ENCODE results near the gene STXBP6.

The STXBP6 gene

GRCh38 chr14:24911324-24912109, 138.4 kb downstream of the STXBP6 start:
- DNase-seq, result no peak

- no peak for DNase-seq
These were observed 139.4 kb downstream of the STXBP6 start for GRCh38 chr14:24910408-24910986.

- DNase-seq, result no peak
These were observed 140.2 kb downstream of the STXBP6 start for GRCh38 chr14:24909523-24910302.

DNA sequence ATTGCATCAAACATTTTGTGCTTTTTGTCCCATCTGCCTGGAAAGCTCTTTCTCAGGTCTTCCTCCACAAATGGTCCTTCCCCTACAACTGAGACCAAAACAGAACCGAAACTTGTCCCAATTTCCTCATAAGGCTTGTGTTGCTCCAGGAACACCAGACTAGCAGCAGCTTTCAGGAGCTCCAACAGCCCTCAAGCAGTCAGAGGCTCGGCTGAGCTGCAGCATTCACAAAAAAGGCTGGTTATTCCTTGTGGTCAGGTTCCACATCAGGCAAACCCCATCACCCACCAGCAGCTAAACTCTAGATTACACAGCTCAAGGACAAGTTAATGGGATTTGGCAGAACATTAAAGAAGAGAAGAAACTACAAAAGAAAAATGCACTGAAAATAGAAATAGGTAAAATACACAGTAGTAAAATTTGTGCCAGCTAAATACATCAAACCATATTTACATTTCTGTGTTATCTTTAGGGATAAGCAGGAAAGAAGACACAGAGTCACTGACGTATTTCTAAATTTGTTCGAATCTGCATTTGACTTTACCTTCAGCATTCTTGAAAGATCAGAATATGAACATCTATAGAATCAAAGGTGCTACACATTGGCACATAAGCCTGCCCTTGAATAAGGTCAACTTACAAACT, 141.2 kb downstream of the STXBP6 start:
- DNase-seq, result no peak

GRCh38 chr14:24904533-24904932, 145.4 kb downstream of the STXBP6 start:
- no peak for DNase-seq

DNA sequence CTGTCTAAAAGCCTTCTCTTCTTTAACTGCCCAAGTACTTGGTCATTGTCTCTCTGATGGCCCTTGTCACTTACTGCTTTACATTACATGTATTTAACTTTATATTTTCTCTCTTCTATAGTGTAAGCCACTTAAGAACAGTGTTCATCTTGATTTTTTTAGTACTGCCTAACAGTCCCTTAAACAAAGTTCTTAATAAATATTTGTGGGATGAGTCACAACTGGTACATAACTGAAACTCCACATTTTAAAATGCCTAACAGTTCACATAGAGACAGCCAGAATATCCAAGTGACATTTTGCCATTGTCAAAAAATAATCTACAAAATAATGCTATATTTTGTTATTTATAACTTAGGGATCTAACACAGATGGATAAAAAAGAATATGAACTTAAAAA, 146.6 kb downstream of the STXBP6 start:
- DNase-seq, result no peak

DNA sequence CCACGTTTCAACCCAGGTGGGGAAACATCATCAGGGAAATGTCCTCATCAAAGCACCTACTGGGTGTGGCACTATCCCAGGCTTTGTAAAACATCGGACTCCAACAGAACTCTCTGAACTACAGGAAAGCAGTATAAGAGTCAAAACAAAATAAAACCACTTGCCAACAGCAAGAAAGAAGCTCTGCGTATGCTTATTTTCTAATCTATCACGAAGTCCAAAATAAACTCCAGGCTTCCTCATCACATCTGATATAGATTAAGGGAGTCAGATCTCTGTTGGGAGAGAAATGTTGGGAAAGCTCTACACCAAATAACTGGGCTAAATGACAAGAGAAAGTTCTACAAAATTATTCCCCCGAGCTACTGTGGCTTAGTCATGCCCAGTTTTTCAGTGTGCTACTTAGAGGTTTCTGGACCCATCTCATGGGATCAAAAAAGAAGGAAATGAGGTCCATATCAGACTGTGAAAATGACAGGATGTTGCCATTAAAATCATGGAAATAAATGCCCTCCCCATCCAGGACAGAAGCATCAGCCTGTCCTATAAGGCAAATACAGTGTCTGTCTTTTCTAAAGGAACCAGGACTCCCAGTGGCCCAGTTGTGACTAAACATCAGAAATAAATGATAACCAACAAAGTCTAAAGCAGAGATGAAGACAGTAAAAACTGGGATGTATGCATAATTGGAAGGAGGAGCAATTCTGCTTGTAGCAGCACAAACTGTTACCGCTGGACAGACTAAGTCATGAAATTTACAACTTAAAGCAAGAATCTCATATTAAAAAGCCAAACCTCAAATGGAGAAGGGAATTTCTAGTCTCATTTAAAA, 149.5 kb downstream of the STXBP6 start:
- DNase-seq, result no peak

DNA sequence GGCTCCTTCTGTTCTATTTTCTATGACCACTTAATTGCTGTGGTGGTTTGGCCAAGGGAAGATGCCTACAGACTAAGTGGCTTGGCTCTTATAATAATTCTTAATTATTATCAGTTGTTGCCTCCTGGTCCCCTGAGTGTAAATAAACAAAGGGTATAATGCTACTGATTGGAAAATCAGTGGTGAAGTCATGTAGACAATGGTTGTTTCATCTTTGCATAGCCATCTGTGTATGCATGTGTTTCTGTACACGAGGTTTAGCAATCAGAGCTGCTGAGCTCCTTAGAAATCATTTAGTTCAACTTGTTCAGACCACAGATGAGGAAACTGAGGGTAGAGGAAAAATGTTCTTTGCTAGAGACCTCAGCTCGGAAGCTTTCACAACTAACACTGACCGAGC, 152.2 kb downstream of the STXBP6 start:
- DNase-seq, result no peak

GRCh38 chr14:24895622-24896021, 154.3 kb downstream of the STXBP6 start:
- no peak for DNase-seq

- no peak for DNase-seq
These were observed 154.7 kb downstream of the STXBP6 start for GRCh38 chr14:24895243-24895583.

- no peak for DNase-seq
These were observed 155.2 kb downstream of the STXBP6 start for GRCh38 chr14:24894583-24895242.

GRCh38 chr14:24892497-24893051, 157.4 kb downstream of the STXBP6 start:
- no peak for DNase-seq

DNA sequence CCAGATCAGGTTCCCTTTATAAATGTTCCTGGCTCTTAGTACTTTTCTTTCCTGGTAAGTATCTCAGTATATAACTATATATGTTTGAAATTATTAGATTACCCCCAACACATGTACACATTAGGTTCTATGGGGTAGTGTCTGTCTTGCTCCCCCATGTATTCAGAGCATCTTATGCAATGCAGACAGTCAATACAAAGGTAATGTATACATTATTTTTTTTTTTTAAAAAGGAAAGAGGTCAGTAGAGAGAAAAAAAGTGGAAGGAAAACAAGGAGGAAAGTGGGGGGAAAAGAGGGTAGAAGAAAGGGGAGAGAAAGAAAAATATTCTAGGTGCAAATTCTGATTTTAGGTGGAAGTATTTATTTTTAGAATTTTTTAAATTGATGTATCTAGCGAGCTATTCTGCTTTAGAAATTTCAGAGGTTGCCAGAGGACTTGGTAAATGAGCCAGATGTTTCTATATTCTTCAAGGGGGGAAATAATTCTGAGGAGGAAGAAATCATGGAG, 157.9 kb downstream of the STXBP6 start:
- DNase-seq, result no peak

DNA sequence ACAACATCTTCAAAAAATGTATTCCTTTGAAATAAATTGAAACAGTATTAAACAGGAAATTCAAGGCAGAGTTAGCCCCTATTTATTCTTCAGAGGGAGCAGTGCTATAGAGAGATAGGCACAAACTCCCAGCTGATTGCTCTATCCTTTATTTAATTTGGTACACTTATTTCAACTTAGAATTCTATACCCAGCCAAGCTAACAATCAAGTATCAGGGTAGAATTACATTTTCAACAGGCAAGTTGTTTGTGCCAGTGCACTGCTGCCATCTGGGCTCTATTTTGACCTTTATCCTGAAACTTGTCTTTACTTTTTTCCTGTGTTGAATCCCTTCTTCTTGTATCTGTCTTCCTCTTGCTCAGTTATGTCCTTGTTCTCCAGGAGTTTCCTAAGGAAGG, 159.2 kb downstream of the STXBP6 start:
- no peak for DNase-seq

- no peak for DNase-seq
These were observed 160.1 kb downstream of the STXBP6 start for GRCh38 chr14:24889843-24890242.

GRCh38 chr14:24888532-24888931, 161.4 kb downstream of the STXBP6 start:
- DNase-seq, result no peak

DNA sequence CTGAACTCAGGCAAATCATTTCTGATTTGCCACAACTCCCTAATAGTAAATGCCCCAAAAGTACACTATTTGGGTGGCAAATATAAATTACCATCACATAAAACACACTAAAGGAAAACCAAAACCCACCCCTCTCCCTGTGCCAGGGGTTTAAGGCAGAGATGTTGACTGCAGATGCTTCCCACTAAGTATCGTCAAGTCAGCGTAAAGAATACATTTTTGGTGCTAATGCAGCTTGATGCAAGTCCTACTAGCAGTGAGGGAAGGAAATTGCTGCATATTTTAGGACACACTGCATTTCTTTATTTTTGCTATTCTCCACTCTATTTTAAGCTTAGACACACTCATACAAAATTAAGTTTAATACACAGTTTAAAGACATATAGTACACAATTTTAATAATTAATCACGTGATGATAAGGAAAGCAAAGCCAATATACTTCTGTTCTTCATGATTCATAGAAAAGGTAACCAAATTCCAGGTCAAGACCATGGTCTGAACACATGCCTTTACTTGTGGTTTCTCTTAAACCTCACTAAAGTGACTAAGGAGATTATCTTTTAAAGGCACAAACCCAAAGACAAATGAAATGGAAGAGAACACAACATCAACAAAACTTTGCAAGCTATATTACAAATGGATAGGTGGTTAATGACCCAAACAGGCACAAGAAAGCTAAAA, 162.2 kb downstream of the STXBP6 start:
- DNase-seq, result no peak

DNA sequence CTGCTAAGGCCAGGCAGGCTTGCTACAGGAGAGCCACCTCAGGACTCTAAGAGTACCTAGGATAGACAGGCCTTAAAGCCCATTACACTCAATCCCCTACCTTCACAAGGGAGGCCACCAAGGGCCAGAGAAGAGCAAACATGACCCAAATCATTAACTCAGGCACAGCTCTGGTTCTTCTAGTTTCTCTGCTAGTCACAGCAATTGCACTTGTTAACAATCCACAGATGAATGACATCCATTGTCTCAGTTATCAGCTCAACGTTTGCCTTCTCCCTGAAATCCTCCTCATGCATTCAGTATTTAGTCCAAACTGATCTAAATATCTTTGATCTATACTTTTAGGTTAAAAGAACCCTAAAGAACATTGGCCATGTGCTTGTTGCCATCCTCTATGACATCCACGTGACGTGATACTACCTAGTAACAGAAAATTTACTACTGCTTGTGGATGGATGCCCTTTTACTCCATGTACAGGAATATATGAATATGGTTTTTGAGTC, 164.5 kb downstream of the STXBP6 start:
- no peak for DNase-seq

DNA sequence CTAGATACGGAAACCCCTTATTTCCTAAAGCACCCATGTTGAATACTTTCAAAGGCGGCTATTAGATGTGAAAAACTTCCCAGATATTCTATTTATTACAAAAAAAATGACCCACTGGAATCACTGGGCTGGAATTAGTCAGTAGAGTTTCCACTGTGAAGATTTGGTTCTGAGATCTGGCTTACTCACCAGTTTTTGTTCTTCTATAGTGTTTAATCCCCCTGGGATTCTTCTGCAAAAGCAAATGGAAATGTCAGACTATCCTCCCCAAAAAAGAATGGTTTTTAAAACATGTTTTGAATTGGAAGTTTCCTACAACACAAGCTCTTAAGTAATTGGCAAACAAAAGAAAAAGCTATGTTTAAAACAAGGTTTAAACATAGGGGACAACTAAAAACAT, 166.4 kb downstream of the STXBP6 start:
- DNase-seq, result no peak

DNA sequence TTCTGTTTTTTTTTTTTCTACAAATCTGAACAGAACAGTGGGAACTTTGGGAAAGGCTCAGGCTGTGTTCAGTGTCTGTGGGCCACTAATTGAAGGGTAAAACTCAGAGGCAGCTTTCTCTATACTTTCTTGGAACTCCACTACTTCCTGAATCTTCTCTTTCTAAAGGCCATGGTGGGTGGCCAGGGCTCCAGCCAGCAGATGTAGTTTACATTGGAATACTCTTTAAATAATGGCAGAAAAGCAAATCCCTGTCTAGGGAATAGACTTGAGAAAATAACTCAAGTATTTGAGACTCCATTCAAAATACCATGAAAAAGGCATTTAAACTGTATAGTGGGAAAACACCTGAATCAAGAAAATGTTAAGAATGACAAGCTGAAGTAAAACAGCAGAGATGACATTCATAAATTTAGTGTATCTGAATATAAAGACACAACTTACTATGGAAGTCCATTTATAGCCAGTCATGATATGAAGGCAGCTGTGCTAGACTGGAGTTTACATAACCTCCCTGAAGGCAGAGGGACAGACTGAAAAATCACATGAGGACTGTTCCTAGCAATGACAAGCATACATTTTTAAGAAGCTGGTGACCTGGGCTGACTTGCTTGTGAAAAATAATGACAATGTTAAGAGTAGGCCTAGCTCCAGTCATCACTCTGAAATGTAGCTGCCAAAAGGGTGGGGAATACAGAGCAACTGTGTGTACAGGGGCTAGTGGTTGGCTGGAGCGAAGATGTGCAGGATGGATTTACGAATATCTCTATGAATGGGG, 168.6 kb downstream of the STXBP6 start:
- DNase-seq, result no peak
